ENCODE measurements around the gene ADARB1.

Gene ADARB1

GRCh38 chr21:45118099-45118498 is 43.7 kb downstream of the ADARB1 start:
- FAIRE-seq: no peak
- no peak for TF ChIP-seq CTCF (IDR thresholded peaks at IDR 0.05; ENCODE audit: insufficient read depth, missing control alignments)
- no peak for DNase-seq (ENCODE audit: insufficient read length, low spot score)

- DNase-seq (ENCODE audit: insufficient read length, low spot score) (no peak), FAIRE-seq (no peak)
- TF ChIP-seq CTCF (IDR thresholded peaks at IDR 0.05; ENCODE audit: insufficient read depth, missing control alignments): no peak
Measured at GRCh38 chr21:45119812-45120211, 45.4 kb downstream of the ADARB1 start.

- no peak for TF ChIP-seq CTCF (IDR thresholded peaks at IDR 0.05; ENCODE audit: insufficient read depth, missing control alignments)
- FAIRE-seq (peak; percentile 6), DNase-seq (ENCODE audit: insufficient read length, low spot score) (no peak)
Measured at GRCh38 chr21:45120975-45121374, 46.6 kb downstream of the ADARB1 start.

DNA sequence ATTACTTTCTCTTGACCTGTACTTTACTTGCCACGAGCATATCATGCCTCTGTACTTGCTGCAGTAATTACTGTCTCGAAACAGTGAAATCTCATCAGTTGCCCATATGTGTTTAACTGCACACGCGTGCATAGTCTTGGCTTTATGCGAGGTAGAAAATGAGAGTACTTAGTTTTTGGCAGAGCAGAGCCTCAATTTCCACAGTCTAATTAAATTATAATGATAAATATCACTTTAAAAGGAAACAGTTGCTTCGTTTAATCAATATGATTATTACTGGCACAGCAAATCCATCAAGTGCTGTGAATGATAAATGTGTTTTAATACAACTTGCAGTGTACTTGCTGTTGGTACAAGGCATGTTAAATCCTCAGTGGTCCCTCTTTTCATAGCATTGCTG is 47.6 kb downstream of the ADARB1 start:
- no peak for TF ChIP-seq CTCF (IDR thresholded peaks at IDR 0.05; ENCODE audit: insufficient read depth, missing control alignments)
- DNase-seq (ENCODE audit: insufficient read length, low spot score) (no peak), FAIRE-seq (no peak)

DNA sequence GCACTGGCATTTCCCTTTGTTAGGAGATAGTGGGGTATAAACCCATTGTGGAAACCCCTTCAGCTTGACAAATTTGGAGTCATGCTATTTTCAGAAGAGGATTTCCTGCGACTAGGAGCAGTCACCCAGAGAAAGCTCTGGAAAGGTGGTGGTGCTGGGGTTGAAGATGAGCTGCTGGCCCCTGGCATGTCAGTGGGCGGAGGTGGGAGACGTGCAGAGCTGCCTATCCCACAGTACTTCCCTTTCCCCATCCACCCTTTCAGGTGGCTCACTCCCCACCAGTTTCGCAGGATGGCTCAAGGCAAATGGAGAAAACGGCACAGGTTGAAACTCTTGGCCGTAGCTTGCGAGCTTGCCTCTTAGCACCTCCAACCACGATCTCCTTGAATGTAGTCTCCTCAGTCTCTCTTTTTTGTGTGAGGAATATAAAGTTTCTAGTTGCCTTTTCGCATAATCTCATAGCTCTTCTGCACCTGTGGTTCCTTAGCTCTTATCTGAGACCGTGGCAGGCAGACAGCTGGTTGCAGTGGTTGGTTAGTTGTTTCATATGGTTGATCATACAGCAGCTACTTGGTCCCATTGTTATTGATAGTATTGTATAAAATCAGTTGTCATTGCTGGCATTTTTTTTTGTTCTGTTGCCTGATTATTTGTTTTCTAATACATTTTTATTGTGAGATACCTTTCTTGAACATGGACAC is 48.2 kb downstream of the ADARB1 start:
- DNase-seq (ENCODE audit: insufficient read length, low spot score) (no peak), FAIRE-seq (no peak)
- TF ChIP-seq CTCF (IDR thresholded peaks at IDR 0.05; ENCODE audit: insufficient read depth, missing control alignments): no peak

GRCh38 chr21:45123440-45123839 is 49.1 kb downstream of the ADARB1 start:
- no peak for FAIRE-seq
- TF ChIP-seq CTCF (IDR thresholded peaks at IDR 0.05; ENCODE audit: insufficient read depth, missing control alignments): no peak
- no peak for DNase-seq (ENCODE audit: insufficient read length, low spot score)

- FAIRE-seq: no peak
- TF ChIP-seq CTCF (IDR thresholded peaks at IDR 0.05; ENCODE audit: insufficient read depth, missing control alignments): no peak
- no peak for DNase-seq (ENCODE audit: insufficient read length, low spot score)
Measured at GRCh38 chr21:45124596-45124995, 50.2 kb downstream of the ADARB1 start.
